ENCODE data around the gene RHCE.
"Not testable (repeated sequence)": the region's sequence is repeated elsewhere in the genome, so short reads cannot be mapped to it uniquely, and the experiment has no call there.

DNA sequence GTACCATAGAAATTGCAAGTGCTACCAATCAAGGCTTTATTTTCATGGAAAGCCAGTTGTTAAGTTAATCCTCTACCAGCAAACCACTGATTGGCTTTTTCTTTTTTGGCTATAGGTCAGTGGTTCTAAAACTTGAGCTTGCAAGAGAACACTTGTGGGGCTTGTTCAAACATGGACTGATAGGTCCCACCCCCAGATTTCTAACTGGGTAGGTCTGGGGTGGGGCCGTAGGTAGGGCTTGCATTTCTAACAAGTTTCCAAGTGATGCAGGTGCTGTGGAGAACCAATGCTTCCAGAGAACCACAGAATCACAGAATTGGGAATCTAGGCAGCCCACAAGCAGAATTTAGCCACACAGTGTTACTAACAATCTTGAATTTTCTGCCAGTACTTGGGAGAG, 36.8 kb downstream of the RHCE start:
- TF ChIP-seq, protein P1, sequence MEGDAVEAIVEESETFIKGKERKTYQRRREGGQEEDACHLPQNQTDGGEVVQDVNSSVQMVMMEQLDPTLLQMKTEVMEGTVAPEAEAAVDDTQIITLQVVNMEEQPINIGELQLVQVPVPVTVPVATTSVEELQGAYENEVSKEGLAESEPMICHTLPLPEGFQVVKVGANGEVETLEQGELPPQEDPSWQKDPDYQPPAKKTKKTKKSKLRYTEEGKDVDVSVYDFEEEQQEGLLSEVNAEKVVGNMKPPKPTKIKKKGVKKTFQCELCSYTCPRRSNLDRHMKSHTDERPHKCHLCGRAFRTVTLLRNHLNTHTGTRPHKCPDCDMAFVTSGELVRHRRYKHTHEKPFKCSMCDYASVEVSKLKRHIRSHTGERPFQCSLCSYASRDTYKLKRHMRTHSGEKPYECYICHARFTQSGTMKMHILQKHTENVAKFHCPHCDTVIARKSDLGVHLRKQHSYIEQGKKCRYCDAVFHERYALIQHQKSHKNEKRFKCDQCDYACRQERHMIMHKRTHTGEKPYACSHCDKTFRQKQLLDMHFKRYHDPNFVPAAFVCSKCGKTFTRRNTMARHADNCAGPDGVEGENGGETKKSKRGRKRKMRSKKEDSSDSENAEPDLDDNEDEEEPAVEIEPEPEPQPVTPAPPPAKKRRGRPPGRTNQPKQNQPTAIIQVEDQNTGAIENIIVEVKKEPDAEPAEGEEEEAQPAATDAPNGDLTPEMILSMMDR (IDR thresholded peaks at IDR 0.05; ENCODE audit: low read length): not testable (repeated sequence)
- TF ChIP-seq EZH2 (optimal IDR thresholded peaks at IDR 0.05; ENCODE audit: low read depth, low read length): not testable (repeated sequence)
